Stimulated activated CD8-positive, alpha-beta memory T cell treated with anti-CD3 and anti-CD28 coated beads, Interleukin-2, amount 100 ng/mL, for 1 hour (primary cell): ENCODE measurements around the gene ZNF593OS.

Experiments
- DNase-seq, 2 donors: peaks; one replicate each; pipeline ENCODE4 v3.0.0-alpha.2; 2020; ENCODE audit warnings: low read depth in 2 of 2

The ZNF593OS gene

DNA sequence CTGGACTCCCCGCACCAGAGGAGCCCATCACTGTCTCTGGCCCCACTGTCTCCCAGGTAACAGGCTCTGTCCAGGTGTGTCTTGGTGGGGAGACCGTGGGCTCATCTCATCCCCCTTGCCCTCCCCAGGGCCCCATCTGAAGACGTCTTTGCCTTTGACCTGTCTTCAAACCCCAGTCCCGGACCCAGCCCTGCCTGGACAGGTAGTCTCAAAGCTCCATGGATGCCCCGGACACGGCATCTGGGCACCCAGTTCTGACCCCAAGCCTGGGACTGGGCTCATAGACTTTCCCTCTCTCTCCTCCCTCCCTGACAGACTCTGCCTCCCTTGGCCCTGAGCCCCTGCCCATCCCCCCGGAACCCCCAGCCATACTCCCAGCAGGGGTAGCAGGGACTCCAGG is 12.5 kb upstream of the ZNF593OS start:
- DNase-seq = no peak

DNA sequence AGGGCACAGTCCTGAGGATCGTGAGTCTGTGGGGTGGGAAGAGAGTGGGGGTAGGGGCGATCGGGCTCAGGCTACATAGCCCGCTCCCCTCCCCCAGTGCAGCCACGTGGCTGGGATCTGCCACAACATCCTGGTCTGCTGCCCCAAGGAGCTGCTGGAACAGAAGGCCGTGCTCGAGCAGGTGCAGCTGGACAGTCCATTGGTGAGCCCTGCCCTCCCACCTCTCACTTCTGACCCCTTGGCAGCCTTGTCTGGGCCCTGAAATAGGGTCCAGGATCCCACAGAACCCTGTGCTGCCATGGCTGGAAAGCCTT is 10.7 kb upstream of the ZNF593OS start:
- DNase-seq = no peak

DNA sequence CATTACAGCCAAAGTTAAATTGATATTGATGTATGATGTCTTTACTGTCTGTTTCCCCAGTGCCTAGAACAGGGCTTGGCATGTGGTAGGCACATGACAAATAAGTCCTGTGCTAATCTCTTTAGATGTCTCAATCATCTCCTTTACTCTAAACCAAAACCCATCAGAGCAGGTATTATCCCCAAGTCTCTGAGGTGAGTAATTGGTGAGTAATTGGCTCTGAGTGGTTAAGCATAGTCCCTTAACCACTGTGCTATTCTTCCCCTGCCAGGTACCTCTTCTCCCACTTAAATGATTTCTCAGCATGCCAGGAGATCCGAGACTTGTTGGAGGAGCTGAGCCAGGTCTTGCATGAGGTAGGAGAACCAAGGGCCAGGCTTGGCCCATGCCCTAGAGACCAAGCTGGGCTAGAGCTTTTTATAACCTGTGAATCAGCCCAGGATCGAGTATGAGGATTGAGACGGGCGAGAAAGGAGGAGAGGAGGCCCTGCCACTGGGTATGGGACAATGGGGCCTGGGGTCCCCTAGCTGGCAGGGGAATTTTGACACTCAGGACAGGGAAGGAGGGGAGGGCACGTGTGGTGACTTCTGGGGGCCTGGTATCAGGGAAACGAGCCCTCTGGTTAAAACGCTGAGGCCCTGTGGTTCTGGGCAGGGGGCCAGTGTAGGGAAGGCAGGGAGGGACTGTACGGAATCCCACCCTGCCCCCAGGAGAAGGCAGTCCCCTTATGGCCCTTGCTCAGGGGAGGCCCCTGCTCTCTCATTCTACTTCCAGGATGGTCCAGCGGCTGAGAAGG is 10.2 kb upstream of the ZNF593OS start:
- no peak for DNase-seq

DNA sequence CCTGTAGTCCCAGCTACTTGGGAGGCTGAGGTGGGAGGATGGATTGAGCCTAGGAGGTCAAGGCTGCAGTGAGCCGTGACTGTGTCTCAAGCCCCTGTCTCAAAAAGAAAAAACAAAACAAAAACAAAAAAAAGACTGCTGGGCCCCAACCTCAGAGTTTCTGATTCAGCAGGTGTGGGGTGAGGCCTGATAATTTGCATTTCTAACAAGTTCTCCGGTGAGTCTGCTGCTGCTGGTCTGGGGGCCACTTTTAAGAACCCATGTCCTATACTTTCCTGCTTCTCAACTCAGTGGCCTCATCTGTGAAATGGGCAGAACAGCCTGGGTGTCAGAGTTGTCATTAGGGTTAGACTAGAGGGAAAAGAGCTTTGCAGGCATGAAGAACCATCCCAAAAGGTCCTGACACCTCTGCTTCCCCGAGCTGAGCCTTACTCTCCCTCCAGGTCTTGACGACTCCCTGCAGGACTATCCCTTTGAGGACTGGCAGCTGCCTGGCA is 8.4 kb upstream of the ZNF593OS start:
- DNase-seq = no peak

DNA sequence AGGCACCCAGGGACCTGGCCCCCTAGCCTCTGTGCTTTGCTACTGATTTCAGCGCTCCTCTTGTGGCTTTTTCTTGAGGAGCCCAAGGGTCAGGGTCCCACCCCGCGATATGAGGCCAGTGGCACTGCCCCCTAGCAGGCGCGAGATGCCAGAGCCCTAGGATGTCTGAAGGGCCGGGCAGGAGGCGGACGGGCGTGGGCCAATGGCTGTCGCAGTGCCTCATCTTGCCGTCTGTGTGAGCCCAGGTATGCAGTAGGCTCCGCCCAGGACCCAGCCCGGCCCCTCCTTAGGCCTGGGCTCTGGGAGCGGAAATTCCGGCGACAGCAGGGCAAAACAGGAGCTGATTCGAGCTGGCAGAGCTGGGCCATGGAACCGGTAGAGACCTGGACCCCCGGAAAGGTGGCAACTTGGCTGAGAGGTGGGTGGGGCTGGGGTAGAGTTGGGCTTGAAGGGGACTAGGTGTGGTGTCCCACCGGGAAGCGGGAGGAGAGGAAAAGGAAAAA is 5.6 kb upstream of the ZNF593OS start, which contains the start of gene CNKSR1:
TSS of gene CNKSR1 (plus strand) at position 310 of the 503 bp plus-strand sequence. CDS start at position 367, 57 bp downstream.
- DNase-seq = no peak

DNA sequence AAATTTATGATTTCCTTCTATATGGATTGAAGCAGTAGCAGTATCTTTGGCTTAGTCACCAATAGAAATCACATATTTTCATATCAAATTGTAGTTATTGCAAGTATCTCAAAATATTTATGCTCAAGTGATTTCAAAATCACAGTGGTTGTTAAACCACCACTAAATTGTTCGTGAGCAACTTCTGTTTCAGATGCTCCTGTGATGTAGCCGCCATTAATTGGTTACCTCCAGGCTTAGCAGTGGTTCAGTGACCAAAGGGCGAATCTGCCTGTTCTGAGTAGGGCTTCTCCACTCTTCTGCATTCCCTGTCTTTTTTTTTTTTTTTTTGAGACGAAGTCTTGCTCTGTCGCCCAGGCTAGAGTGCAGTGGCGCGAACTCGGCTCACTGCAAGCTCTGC is 3.7 kb upstream of the ZNF593OS start:
- DNase-seq = no peak

DNA sequence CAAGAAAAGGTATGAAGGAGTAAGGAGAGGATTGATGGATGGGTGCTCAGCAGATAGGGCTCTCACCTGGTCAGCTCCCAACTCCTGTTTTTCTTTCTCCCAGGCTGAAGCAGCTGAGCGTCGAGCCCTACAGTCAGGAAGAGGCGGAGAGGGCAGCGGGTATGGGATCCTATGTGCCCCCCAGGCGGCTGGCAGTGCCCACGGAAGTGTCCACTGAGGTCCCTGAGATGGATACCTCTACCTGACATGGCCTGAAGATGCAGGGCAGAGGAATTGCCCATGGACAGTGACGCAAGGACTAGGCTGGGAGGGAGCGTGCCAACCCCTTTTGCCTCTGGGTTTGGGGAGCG is 1.2 kb downstream of the ZNF593OS start:
- DNase-seq = no peak

DNA sequence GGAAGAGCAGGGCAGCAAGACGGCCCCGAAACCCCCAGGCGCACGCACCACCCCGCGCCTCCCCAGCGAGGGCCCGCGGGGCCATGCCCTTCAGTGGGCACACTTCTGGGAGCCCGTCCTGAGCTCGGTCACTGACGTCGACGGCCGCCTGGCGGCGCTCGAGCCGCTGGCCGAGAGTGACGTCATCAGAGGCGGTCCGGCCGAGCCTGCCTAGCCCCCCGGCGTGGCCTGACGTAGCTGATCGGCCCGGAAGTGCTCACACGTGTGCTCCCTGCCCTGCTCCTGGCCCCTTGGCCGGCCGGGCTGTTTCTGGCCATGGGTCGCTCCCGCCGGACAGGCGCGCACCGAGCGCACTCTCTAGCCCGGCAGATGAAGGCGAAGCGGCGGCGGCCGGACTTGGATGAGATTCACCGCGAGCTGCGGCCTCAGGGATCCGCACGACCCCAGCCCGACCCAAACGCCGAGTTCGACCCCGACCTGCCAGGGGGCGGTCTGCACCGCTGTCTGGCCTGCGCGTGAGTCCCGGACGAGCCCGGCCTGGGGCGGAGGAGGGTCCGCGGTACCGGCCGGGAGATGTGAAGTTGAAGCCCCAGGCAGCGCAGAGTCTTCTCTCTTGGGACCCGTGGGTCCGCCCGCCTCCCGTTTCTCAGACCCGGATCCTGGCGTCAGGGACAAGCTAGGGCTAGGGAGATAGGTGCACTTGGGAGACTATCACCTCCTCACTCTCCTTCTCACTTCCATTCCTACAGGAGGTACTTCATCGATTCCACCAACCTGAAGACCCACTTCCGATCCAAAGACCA is 1.8 kb downstream of the ZNF593OS start, which contains the start of gene ZNF593:
TSS of gene ZNF593 (plus strand) at position 240 of the 803 bp plus-strand sequence. CDS start at position 316, 76 bp downstream.
- peak; percentile 72 to 74 for DNase-seq

DNA sequence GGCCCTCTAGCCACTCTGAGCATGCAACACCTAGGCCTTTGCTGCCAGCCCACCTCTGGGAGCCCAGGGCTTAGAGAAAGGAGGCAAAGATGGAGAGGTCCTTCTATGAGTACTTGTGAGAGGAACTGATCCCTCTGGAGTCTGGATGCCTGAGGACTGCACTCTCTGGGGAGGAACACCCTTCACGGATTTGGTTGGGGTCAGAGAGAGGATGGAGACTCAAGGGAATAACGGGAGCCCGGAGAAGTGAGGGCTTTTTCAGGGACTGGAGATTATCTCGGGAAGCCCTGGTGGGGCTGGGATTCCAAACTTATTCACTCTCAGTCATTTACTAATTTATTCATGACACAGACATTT is 2.5 kb downstream of the ZNF593OS start:
- DNase-seq = no peak

DNA sequence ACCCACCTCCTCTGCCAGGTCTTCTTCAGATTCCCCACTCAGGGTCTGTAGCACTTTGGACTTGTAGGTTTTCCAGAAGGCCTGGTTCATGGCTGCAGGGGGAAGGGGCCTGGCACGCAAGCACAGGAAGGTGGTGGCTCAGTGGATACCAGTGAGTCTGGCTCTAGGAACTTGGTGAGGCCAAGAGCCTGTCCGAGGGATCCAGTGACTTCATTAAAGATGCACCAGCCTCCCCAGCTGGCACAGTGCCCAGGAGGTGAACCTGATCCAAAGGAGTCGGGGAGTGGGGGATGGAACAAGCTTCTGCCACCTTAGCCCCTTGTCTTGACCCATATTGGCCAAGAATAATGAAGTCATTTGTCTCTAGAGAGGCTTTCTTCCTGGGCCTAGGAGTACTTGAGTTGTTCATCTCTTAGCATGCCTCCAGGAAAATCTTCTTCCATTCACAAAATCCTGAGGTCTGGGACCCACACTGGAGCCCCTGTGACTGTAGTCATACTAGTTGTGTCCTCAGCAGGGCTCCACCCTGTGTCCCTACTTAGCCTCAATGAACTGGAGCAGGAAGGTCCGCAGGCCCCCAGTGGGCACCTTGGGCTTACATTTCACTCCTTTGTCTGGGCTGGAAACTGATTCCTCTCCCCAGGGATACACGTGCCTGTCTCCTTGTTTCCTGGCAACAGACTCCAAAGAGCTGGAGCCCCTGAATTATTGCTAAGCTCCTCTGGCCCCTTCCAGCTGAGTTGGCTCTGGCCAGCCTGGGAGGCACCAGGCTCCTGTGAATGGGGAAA is 3.0 kb downstream of the ZNF593OS start, which contains the start of gene C1orf232:
TSS of gene C1orf232 (minus strand) at position 554 of the 788 bp plus-strand sequence. CDS start at position 90, 464 bp downstream.
- DNase-seq = no peak

DNA sequence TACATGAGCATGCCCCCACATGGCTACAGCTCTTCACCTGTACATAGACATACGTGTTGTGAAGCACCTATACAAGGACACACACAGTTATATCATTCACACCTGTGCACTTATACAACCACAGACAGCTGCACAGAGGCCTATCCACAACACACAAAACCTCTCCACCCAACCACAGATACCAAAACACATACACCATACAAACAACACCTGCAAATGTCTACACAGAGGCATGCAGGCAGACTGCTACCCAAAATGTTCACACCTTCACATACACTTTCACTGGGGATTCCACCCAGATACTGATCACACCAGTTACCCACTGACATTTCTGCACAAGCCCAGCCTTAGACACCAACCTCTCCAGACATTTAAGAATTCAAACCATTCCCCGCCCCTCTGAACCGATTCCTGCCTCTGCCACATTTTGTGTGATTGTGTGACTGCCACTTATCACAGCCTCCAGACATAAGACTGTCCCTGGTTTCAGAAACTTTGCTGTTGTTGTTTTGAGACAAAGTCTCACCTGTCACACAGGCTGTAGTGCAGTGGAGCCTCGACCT is 4.8 kb downstream of the ZNF593OS start:
- no peak for DNase-seq

DNA sequence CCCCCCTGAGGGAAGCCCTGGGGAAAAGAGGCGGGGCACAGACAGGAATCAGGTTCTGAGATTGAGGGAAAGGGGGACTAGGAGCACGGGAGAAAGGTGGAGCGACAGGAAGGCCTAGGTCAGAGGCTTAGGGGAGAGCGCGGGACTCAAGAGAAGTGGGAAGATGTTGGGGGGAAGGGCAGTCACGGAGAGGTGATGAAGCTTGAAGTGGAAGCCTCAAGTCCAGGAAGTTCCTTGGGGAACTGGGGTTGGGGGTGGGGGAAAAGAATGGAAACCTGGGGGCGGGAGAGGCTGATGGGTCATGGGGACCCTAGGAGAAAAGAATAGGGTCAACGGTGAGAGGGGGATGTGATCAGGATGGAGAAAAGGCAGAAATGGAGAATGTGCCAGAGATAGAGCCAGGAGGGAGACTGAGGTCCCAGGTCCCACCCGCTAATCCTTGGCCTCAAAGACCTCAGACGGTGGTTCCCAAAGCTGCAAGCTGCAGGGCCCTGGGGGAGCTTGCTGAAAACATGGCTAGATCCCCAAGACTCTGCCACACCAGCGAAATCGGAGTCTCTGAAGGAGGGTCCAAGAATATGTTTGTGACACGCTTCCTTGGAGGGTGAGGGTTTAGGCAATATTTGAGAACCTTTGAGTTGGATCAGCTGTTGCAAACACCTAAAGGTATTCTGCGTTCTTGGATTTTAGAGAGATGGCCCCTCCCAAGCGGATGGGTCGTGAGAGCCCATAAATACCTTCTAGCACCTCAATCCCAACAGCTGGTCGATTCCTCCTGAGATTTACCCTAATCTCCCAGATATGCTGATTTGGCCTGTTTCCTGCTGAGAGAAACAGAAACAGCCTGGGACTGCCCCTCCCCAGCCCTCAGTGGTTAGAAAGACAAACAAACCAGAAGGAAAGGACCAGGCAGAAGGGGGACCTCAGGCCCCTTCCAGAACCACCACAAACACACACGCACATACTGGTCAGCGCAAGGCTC is 6.5 kb downstream of the ZNF593OS start:
- DNase-seq = no peak

DNA sequence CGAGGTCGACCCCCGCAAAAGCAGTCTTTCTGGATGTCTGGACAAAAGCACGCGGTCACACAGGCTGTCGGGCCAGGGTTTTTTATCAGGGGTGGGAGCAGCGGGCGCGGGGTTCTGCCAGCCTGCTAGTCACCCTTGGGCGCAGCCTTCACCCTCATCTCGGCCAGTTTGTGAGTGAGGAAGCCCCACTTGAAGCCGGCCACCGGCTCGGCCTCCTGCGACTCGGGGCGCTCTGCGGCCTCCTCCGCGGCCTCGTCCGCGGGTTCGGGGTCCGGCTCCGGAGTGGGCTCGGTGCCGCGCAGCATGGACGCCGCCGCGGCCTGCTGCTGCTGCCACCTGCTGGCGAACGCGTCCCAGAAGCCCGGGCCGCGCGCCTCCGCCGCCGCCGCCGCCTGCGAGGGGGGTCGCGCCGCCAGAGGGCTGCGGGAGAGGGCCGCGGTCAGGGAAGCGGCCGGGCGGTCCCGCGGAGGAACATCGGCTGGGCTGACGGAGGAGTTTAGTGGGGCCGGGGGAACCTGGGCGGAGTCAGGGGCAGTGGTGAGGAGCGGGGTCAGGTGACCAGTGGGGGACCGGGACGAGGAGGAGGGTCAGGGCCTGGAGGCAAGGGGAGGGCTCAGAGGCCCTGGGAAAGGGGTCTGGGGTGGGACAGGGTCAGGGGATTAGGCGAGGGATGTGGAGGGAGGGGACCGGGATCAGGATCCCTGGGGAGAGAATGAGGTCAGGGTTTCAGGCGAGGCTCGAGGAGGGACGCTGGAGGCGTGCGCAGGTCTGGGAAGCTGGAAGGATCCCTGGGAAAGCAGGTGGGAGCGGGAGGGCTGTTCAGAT is 7.4 kb downstream of the ZNF593OS start:
- peak in 1 of 2 donors; percentile 30 for DNase-seq

DNA sequence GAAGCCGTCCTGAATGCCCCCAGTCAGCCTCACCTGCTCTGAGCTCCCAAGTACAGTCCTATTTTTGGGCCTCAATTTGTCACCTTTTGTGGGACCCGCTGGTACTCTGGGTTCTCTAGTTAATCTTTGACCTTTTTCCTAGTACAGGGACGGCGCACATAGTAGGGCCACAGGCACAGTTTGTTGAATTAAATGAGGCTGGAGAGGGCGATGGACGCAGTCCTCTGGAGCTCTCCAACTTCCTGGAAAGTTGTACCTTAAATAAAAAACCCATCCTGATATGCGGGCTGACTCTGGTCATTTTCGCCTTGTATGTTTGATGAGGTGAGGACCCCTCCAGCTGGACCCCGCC is 8.0 kb downstream of the ZNF593OS start:
- no peak for DNase-seq

DNA sequence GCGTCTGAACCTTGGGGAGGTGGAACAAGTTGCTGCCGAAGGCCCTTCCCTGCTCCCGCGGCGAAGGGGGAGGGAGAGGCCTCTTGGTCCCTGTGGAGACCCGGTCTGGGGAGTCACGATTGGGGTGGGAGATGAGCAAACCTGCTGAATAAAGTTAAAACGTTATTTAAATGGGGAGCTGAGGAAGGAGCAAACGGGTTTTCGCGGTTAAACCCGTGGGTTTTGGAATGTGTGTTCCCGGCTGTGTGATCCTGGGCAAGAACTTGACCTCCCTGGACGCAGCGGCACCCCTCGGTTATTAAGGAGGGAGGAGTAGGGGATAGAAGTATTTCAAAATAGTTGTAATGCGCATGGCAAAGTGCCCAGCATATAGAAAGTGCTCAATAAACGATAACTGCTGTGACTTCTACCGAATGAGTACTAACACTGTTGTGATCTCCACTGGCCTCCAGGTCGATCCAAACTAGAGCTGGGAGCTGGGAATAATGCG is 9.4 kb downstream of the ZNF593OS start:
- DNase-seq = no peak

DNA sequence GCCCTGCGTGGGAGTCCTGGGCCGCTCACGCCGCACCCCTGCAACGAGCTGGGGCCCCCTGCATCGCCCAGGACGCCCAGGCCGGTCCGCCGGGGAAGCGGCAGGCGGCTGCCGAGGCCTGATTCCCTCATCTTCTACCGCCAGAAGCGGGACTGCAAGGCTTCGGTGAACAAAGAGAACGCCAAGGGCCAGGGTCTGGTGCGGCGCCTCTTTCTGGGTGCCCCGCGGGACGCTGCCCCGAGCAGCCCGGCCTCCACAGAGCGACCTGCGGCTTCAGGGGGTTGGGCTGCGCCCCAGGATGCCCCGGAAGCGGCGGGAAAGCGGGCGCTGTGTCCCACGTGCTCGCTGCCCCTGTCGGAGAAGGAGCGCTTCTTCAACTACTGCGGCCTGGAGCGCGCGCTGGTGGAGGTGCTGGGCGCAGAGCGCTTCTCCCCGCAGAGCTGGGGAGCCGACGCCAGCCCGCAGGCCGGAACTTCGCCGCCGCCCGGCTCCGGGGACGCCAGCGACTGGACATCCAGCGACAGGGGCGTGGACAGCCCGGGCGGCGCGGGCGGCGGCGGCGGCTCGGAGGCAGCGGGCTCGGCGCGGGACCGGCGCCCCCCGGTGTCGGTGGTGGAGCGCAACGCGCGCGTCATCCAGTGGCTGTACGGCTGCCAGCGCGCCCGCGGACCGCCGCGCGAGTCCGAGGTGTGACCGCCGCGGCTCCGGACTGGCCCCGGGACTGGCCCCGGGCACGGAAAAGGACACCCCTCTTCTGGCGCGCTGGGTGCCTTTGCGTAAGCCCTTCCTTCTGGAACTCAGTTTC is 10.0 kb downstream of the ZNF593OS start:
- DNase-seq = no peak

DNA sequence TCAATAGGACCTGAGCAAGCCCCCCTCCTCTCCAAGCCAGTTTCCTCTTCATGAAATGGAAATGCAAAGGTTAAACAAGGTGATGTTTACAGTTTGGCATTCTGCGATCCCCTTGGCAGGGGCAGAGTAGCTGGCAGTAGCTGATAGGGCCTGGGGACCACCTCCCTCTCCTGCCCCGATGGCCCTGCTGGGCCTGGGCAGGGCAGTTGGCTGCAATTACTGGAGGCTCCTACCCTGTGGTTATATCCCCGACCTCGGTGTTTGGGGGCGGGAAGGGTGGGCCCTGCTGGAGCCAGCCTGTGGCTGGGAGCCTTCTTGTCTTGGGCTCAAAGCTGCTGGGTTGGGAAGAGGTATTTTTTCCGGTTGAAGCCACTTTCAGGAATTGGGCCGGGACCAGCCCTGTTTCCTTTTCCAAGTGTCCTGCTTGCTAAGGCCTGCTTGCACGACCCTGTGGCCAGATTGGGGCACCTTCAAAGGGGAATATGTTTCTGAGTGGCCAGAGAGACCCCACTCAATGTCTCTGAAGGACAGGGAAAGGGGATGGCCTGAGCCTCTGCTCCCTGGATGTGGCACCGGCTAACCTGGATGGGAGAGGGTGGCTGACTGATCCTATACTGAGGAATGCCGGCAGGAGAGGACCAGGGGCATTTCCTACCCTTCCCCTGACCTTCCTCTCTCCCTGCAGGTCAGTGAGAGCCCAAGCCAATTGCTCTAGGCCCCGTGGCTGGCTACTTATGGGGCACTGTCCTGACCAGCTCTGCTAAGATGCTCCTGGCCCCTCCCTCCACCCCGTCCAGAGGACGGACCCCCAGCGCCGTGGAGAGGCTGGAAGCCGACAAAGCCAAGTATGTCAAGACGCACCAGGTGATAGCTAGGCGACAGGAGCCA is 10.9 kb downstream of the ZNF593OS start:
- DNase-seq = no peak

DNA sequence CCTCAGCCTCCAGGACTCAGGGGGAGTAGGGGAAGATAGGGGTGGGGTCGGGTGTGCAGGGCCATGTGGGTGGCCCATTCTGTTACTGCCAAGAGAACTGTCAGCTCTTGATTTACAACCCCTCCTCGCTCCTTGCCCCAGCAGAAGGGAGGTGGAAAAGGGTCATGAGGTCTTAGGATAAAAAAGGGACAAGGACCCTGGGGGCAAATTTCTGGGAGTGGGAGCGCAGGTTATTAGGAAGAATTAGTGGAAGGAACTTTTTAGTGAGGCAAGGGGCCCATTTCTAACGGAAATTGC is 11.9 kb downstream of the ZNF593OS start:
- DNase-seq = no peak
